ENCODE data around the gene PIEZO1. TPM values are rescaled to one million over a fixed set of nuclear protein-coding genes. Genes with fewer than 3 reads are reported as not detected.

PIEZO1 gene
- total and polyA plus RNA-seq, 9 of the 15 experiments (the other 6 are each of a cell fraction or from before 2014, with no cell fraction given), result 3.6 to 432 (median 131) TPM

- TF ChIP-seq ARID4B (CRISPR knock-in tag; IDR thresholded peaks at IDR 0.05) (peak; percentile 96), ARID1B (IDR thresholded peaks at IDR 0.05) (peak; percentile 74), ZBED1 (IDR thresholded peaks at IDR 0.05) (no peak), NR0B1 (IDR thresholded peaks at IDR 0.05; ENCODE audit: partially characterized antibody) (no peak), COPS2 (conservative IDR thresholded peaks at IDR 0.05) (no peak), ZNF140 (CRISPR knock-in tag; IDR thresholded peaks at IDR 0.05) (no peak), ZBTB2 (IDR thresholded peaks at IDR 0.05) (peak; percentile 71), SIN3A (IDR thresholded peaks at IDR 0.05; ENCODE audit: borderline replicate concordance in 2 of 2, control insufficient read depth in 1 of 2, low read depth in 2 of 2, low read length in 2 of 2) (peak; percentile 82 to 95), NKRF (IDR thresholded peaks at IDR 0.05; ENCODE audit: borderline replicate concordance) (peak; percentile 93), ZNF586 (CRISPR knock-in tag; conservative IDR thresholded peaks at IDR 0.05) (no peak), DPF2 (IDR thresholded peaks at IDR 0.05) (peak; percentile 81), FOXJ3 (CRISPR knock-in tag; IDR thresholded peaks at IDR 0.05) (no peak), ZNF224 (CRISPR knock-in tag; IDR thresholded peaks at IDR 0.05) (0 out of 2 replicates have a peak, but pooled peaks have one; percentile 59), FOXP4 (CRISPR knock-in tag; IDR thresholded peaks at IDR 0.05; ENCODE audit: borderline replicate concordance) (0 out of 2 replicates have a peak, but pooled peaks have one; percentile 45), PHF20 (IDR thresholded peaks at IDR 0.05; ENCODE audit: partially characterized antibody) (no peak)
Measured at GRCh38 chr16:88781140-88782077, 3.6 kb downstream of the PIEZO1 start (continued).
